Kidney (tissue), 14 donors: ENCODE results near the gene PUM1. TPM values are rescaled to one million over a fixed set of nuclear protein-coding genes. Genes with fewer than 3 reads are reported as not detected.

ENCODE experiments used
- DNase-seq, 5 donors: peaks; one replicate each; pipeline ENCODE4 v3.0.0-alpha.2; 2013 to 2020
- FAIRE-seq: peaks from 2 replicates; lab custom pipeline; 2012; peaks lifted over from hg19 to GRCh38; lab: Jason Lieb, UNC
- H3K27ac ChIP-seq, 2 donors: one replicate each; pipeline ENCODE4 v1.7.0; 2013; ENCODE audit warnings: low read depth in 2 of 2, low read length in 2 of 2, inconsistent platforms in 1 of 2
- H3K27me3 ChIP-seq: one replicate; pipeline ENCODE4 v1.7.1; 2013; ENCODE audit warnings: low read length, inconsistent platforms; ENCODE audit not compliant: control insufficient read depth, insufficient read depth
- H3K36me3 ChIP-seq, 3 donors: one replicate each; pipeline versions ENCODE4 v1.7.0 to v1.7.1; 2013; ENCODE audit warnings: low read length in 3 of 3, control low read depth in 1 of 3, inconsistent platforms in 1 of 3; ENCODE audit not compliant: insufficient read depth in 3 of 3, control insufficient read depth in 2 of 3
- H3K4me1 ChIP-seq, 3 donors: one replicate each; pipeline versions ENCODE4 v1.7.0 to v1.7.1; 2013; ENCODE audit warnings: low read length in 3 of 3, inconsistent platforms in 1 of 3, low read depth in 1 of 3; ENCODE audit not compliant: control insufficient read depth in 2 of 3, insufficient read depth in 2 of 3
- H3K4me3 ChIP-seq, 3 donors: one replicate each; pipeline versions ENCODE4 v1.7.0 to v1.8.1; 2013; ENCODE audit warnings: low read length in 3 of 3, control low read depth in 1 of 3, inconsistent platforms in 1 of 3
- H3K9ac ChIP-seq, 3 donors: one replicate each; pipeline versions ENCODE4 v1.7.0 to v1.7.1; 2013; ENCODE audit warnings: low read length in 3 of 3, control low read depth in 1 of 3, inconsistent platforms in 1 of 3
- H3K9me3 ChIP-seq, 3 donors: one replicate each; pipeline versions ENCODE4 v1.7.0 to v1.7.1; 2013; ENCODE audit warnings: low read length in 3 of 3, control low read depth in 1 of 3, inconsistent platforms in 1 of 3; ENCODE audit not compliant: control insufficient read depth in 2 of 3, insufficient read depth in 1 of 3
- CTCF ChIP-seq: IDR thresholded peaks from 3 replicates; pipeline ENCODE4 v1.5.1; 2012; ENCODE audit warnings: mild to moderate bottlenecking, moderate library complexity, borderline replicate concordance; ENCODE audit not compliant: insufficient read depth; ENCODE audit errors: extremely low read depth
- intact Hi-C: fragments of 100-400 bp; cut with DNase I; formaldehyde crosslinking; loops from one replicate; pipeline ENCODE4 v1.11.1; 2022
- polyA plus RNA-seq: library from polyadenylated mRNA; stranded (reverse); fragments of 350-450 nt; fragmentation: Illumina TruSeq; extraction: RNeasy Lipid Tissue Mini Kit (QIAGEN cat#74804); gene quantifications from one replicate; pipeline ENCODE4 v1.2.3, GENCODE V29; 2014; ENCODE audit warnings: low read depth, low replicate concordance; ENCODE audit not compliant: insufficient read depth
- total RNA-seq: library from RNA; stranded (reverse); fragmentation: NEBNext Ultra II Directional; extraction: Animal tissue kit (Norgen Biotek cat#: 25700); gene quantifications from one replicate; pipeline ENCODE4 v1.2.1, GENCODE V29; 2021
- donor health status: control.
- donor health status: control.
- donor health status: control.
- donor health status: control.
- donor health status: control.
- donor health status: DM: yes; HTN: yes; CAD: no.
- donor health status: Normal renal cell carcinoma (clear cell type).

PUM1 gene
- total and polyA plus RNA-seq, 2 donors from 2014 or later = 19.1 to 150 TPM

GRCh38 chr1:30894508-30894973 lies 171.0 kb downstream of the PUM1 start:
- H3K9ac ChIP-seq = no peak overlapping the region
- H3K27me3 ChIP-seq = no peaks in the 10 kb centered on the region
- FAIRE-seq (no peak), DNase-seq (no peak)
- no peaks in the 10 kb centered on the region for H3K36me3 ChIP-seq
- H3K4me1 ChIP-seq = peaks cover 0 to 15% (median 0%) of the 10 kb centered on the region in 3 donors
- H3K9me3 ChIP-seq = no peaks in the 10 kb centered on the region
- TF ChIP-seq CTCF = no peak
- intact Hi-C loops = no loop called here
- no peak overlapping the region for H3K4me3 ChIP-seq
- no peak overlapping the region for H3K27ac ChIP-seq

- DNase-seq (no peak), FAIRE-seq (no peak)
- no peak for TF ChIP-seq CTCF
- H3K27me3 ChIP-seq = no peaks in the 10 kb centered on the region
- peaks cover 0 to 19% (median 0%) of the 10 kb centered on the region in 3 donors for H3K4me1 ChIP-seq
- H3K9me3 ChIP-seq = no peaks in the 10 kb centered on the region
- no peaks in the 10 kb centered on the region for H3K36me3 ChIP-seq
- no peak overlapping the region for H3K4me3 ChIP-seq
- H3K27ac ChIP-seq = no peak overlapping the region
- H3K9ac ChIP-seq = no peak overlapping the region
- intact Hi-C loops = no loop called here
Observed at GRCh38 chr1:30893776-30894507, 171.6 kb downstream of the PUM1 start.

GRCh38 chr1:30892671-30893073 lies 172.8 kb downstream of the PUM1 start:
- Histone ChIP-seq H3K27ac (no peak overlapping the region), H3K9me3 (no peaks in the 10 kb centered on the region), H3K9ac (no peak overlapping the region), H3K4me1 (peaks cover 0 to 29% (median 0%) of the 10 kb centered on the region in 3 donors), H3K36me3 (no peaks in the 10 kb centered on the region), H3K4me3 (no peak overlapping the region), H3K27me3 (no peaks in the 10 kb centered on the region)
- DNase-seq = no peak
- FAIRE-seq = no peak
- no peak for TF ChIP-seq CTCF
- intact Hi-C loops = no loop called here
